Heart left ventricle (tissue), 16 donors: ENCODE results near the gene RNFT2. TPM values are rescaled to one million over a fixed set of nuclear protein-coding genes. Genes with fewer than 3 reads are reported as not detected.

ENCODE experiments used
- ATAC-seq, 4 donors: fragments of 200-7000 bp; cut with Tn5 transposase; one replicate each; pipeline ENCODE4 v1.9.1; 2020 to 2022; ENCODE audit warnings: moderate library complexity in 4 of 4, mild to moderate bottlenecking in 3 of 4, moderate number of reproducible peaks in 1 of 4
- DNase-seq, 5 donors: peaks; one replicate each; pipeline ENCODE4 v3.0.0-alpha.2; 2020
- H3K27ac ChIP-seq, 12 donors: fragments of 200-600 bp; sonication (generic) in 4 of 12; one replicate each; pipeline versions ENCODE4 v1.5.0 to v1.8.0; 2016 to 2022; ENCODE audit warnings: mild to moderate bottlenecking in 2 of 12
- H3K27me3 ChIP-seq, 9 donors: fragments of 200-600 bp; sonication (generic) in 2 of 9; one replicate each; pipeline versions ENCODE4 v1.5.1 to v1.8.0; 2016 to 2022; ENCODE audit warnings: mild to moderate bottlenecking in 3 of 9
- H3K36me3 ChIP-seq, 9 donors: fragments of 200-600 bp; sonication (generic) in 2 of 9; one replicate each; pipeline versions ENCODE4 v1.5.0 to v1.8.0; 2018 to 2022; ENCODE audit warnings: mild to moderate bottlenecking in 2 of 9
- H3K4me1 ChIP-seq, 12 donors: fragments of 200-600 bp; sonication (generic) in 4 of 12; one replicate each; pipeline versions ENCODE4 v1.5.0 to v1.8.0; 2016 to 2022; ENCODE audit warnings: mild to moderate bottlenecking in 3 of 12
- H3K4me3 ChIP-seq, 12 donors: fragments of 200-600 bp; sonication (generic) in 4 of 12; one replicate each; pipeline versions ENCODE4 v1.5.0 to v1.8.0; 2017 to 2022; ENCODE audit warnings: mild to moderate bottlenecking in 9 of 12, moderate library complexity in 4 of 12
- H3K9me3 ChIP-seq, 12 donors: fragments of 200-600 bp; sonication (generic) in 4 of 12; one replicate each; pipeline versions ENCODE4 v1.5.0 to v1.8.0; 2016 to 2022; ENCODE audit warnings: mild to moderate bottlenecking in 1 of 12
- CTCF ChIP-seq, 12 donors: fragments of 200-600 bp; sonication (generic) in 4 of 12; IDR thresholded peaks; one replicate each; pipeline versions ENCODE4 v1.5.0 to v1.8.0; 2018 to 2022; ENCODE audit warnings: antibody characterized with exemption in 12 of 12, mild to moderate bottlenecking in 5 of 12
- POLR2A ChIP-seq, 2 donors: fragments of 450-650 bp; IDR thresholded peaks; one replicate each; pipeline ENCODE4 v1.6.1; 2017; ENCODE audit warnings: antibody characterized with exemption in 2 of 2, mild to moderate bottlenecking in 2 of 2, moderate library complexity in 2 of 2
- WGBS, 4 donors: extraction: QIAGEN DNeasy Blood & Tissue Kit in 2 of 4; methylation state at CpG; one replicate each; pipeline versions ENCODE4 v1.1.5 to v1.1.7; 2013 to 2018; 5-methylcytosine and 5-hydroxymethylcytosine counted together
- intact Hi-C, 10 donors: fragments of 100-400 bp; cut with DNase I; formaldehyde crosslinking; loops; one replicate each; pipeline versions ENCODE4 v1.11.1 to v1.14.2; 2022
- polyA plus RNA-seq, 2 donors: library from polyadenylated mRNA; stranded (reverse); fragments of 200-250 nt; gene quantifications; one replicate each; pipeline ENCODE4 v1.2.3, GENCODE V29; 2013
- total RNA-seq, 9 donors: library from RNA; depleted of rRNA in 2 of 9; stranded (reverse); fragments of >200 nt in 2 of 9; fragmentation: NEBNext Ultra II Directional in 3 of 9; extraction: Animal tissue kit (Norgen Biotek cat#: 25700) in 3 of 9; gene quantifications; one replicate each; pipeline versions ENCODE4 v1.1.0 to v1.2.4, GENCODE V29; 2016 to 2023
- donor health status: ischemic (EF 13 %, LVEDD 7.1; RV severe dilation, severe dysfunction).
- donor health status: healthy with polysubstance abuse.
- donor health status: DM: no; HTN: yes; CAD: no.
- donor health status: DM: no; HTN: no; CAD: no.
- donor health status: ischemic (EF 25% LVEDD 6.9; RV normal size, moderate dysfunction).
- donor health status: ischemic (EF 25% LVEDD 5.7; RV mildly dilated, moderate dysfunction).
- donor health status: healthy.
- donor health status: DM: yes; HTN: yes; CAD: no.
- donor health status: ischemic (EF 35%, LVEDD 5.7; RV mildly dilated, moderate dysfunction).
- donor health status: nonischemic (EF 11% LVEDD 7.7; RV severe dilation, severe dysfunction).
- donor health status: DM: yes; HTN: yes; CAD: no.
- donor health status: PGD.
- donor health status: ischemic (EF 29% LVEDD 5.4; RV normal size, mild dysfunction).
- donor health status: nonischemic (EF 23%, LVEDD 6.1; RV moderate dilation, normal function).

RNFT2 gene
- total and polyA plus RNA-seq, 11 donors: 0.58 to 2.4 (median 1.6) TPM

GRCh38 chr12:116821291-116821690 is 83.2 kb downstream of the RNFT2 start:
- TF ChIP-seq CTCF (IDR thresholded peaks at IDR 0.05) (no peak), POLR2A (IDR thresholded peaks at IDR 0.05) (no peak)
- ATAC-seq: no peak

DNA sequence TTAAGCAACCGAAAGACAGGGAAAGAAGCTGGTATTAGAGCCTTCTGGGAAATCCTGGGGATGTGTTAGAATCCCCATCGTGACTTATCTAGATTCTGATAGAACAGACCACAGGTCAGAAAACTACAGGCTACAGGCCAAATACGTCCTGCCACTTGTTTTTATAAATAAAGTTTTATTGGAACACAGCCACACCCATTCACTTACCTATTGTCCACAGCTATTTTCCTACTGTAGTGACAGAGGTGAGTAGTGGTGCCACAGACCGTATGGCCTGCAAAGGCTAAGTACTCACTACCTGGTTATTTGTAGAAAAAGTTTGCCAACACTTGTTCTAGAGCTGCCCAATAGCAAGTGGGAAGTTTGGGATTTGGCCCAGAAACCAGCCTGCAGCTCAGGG is 89.3 kb downstream of the RNFT2 start:
- no peak overlapping the region for H3K4me3 ChIP-seq
- H3K27ac ChIP-seq: no peak overlapping the region
- no peaks in the 10 kb centered on the region for H3K27me3 ChIP-seq
- H3K9me3 ChIP-seq: peaks cover 0 to 9% (median 0%) of the 10 kb centered on the region in 12 donors
- intact Hi-C loops: no loop called here
- no peaks in the 10 kb centered on the region for H3K4me1 ChIP-seq
- DNase-seq (no peak), ATAC-seq (no peak)
- H3K36me3 ChIP-seq: no peaks in the 10 kb centered on the region
- TF ChIP-seq CTCF (IDR thresholded peaks at IDR 0.05) (no peak), POLR2A (IDR thresholded peaks at IDR 0.05) (no peak)
- WGBS, 4 donors: 81 to 87% (median 86%) methylated on average over 4 of the region's 4 CpGs

More at GRCh38 chr12:116821291-116821690, 83.2 kb downstream of the RNFT2 start:
- Histone ChIP-seq H3K4me1 (peaks cover 2 to 17% (median 11%) of the 10 kb centered on the region in 12 donors), H3K4me3 (no peak overlapping the region), H3K27me3 (no peaks in the 10 kb centered on the region), H3K9me3 (peaks cover 0 to 9% (median 0%) of the 10 kb centered on the region in 12 donors), H3K36me3 (no peaks in the 10 kb centered on the region), H3K27ac (no peak overlapping the region)
- no peak for DNase-seq
- intact Hi-C loops: loop anchor here in 1 of 10 donors (5.0 kb wide), 1 partner anchor 84 kb away; the partner anchor contains the start of genes RNFT2 and SPRING1
- WGBS, 4 donors: 64 to 73% (median 71%) methylated on average over 8 of the region's 8 CpGs

DNA sequence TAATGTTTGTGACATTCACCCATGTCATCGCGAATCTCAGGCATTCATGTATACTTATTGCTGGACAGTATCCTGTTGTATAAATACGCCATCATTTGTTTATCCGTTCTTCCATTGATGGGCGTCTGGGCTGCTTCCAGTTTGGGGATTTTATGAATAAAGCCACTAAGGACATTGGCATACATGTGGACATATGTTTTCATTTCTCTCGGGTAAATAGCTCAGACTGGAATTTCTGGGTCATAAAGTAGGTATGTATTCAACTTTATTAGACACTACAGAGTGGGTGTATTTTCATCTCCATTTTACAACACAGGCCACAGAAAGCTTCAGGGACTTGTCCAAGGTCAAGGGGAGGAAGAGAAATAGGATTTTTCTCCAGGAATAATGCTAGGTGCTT is 94.2 kb downstream of the RNFT2 start:
- Histone ChIP-seq H3K27ac (no peak overlapping the region), H3K9me3 (no peaks in the 10 kb centered on the region), H3K4me1 (no peaks in the 10 kb centered on the region), H3K4me3 (no peak overlapping the region), H3K27me3 (no peaks in the 10 kb centered on the region), H3K36me3 (no peaks in the 10 kb centered on the region)
- ATAC-seq: no peak
- DNase-seq: no peak
- TF ChIP-seq CTCF (IDR thresholded peaks at IDR 0.05): no peak
- intact Hi-C loops: no loop called here
- WGBS, 4 donors: 90 to 92% (median 91%) methylated on average over 6 of the region's 6 CpGs

DNA sequence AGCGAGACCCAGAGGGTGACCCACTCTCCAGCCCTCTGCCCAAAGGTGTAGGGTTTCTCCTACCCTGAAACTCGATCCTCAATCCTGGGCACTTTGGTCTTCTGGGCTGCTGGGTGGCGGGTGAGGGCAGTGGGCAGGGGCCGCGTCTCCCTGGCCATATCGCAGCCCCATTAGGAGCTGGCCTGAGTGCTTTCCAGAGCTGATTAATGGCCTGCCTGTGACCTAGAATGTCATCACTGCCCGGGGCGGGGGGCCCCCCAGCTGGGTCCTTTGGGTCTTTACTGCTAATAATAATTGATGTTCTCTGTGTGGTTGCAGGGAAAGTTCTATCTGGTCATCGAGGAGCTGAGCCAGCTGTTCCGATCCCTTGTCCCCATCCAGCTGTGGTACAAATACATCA is 95.4 kb downstream of the RNFT2 start:
- H3K4me1 ChIP-seq: no peaks in the 10 kb centered on the region
- H3K36me3 ChIP-seq: no peaks in the 10 kb centered on the region
- intact Hi-C loops: no loop called here
- TF ChIP-seq POLR2A (IDR thresholded peaks at IDR 0.05) (no peak), CTCF (IDR thresholded peaks at IDR 0.05) (no peak)
- no peaks in the 10 kb centered on the region for H3K27me3 ChIP-seq
- DNase-seq (no peak), ATAC-seq (no peak)
- peaks cover 0 to 3% (median 0%) of the 10 kb centered on the region in 12 donors for H3K9me3 ChIP-seq
- no peak overlapping the region for H3K27ac ChIP-seq
- WGBS, 4 donors: 86 to 90% (median 87%) methylated on average over 10 of the region's 10 CpGs
- no peak overlapping the region for H3K4me3 ChIP-seq
